Heart left ventricle (tissue), 13 donors: ENCODE measurements around the gene ALS2CL.

Experiments used
- POLR2A ChIP-seq, 2 donors: fragments of 450-650 bp; IDR thresholded peaks; one replicate each; pipeline ENCODE4 v1.6.1; 2017; ENCODE audit warnings: antibody characterized with exemption in 2 of 2, mild to moderate bottlenecking in 2 of 2, moderate library complexity in 2 of 2
- TF ChIP-seq, protein P1 (sequence below), 12 donors: fragments of 200-600 bp; sonication (generic) in 4 of 12; IDR thresholded peaks; one replicate each; pipeline versions ENCODE4 v1.5.0 to v1.8.0; 2018 to 2022; ENCODE audit warnings: antibody characterized with exemption in 12 of 12, mild to moderate bottlenecking in 5 of 12
- donor health status: ischemic (EF 13 %, LVEDD 7.1; RV severe dilation, severe dysfunction).
- donor health status: DM: no; HTN: yes; CAD: no.
- donor health status: DM: no; HTN: no; CAD: no.
- donor health status: ischemic (EF 25% LVEDD 6.9; RV normal size, moderate dysfunction).
- donor health status: ischemic (EF 25% LVEDD 5.7; RV mildly dilated, moderate dysfunction).
- donor health status: ischemic (EF 35%, LVEDD 5.7; RV mildly dilated, moderate dysfunction).
- donor health status: nonischemic (EF 11% LVEDD 7.7; RV severe dilation, severe dysfunction).
- donor health status: DM: yes; HTN: yes; CAD: no.
- donor health status: PGD.
- donor health status: ischemic (EF 29% LVEDD 5.4; RV normal size, mild dysfunction).
- donor health status: nonischemic (EF 23%, LVEDD 6.1; RV moderate dilation, normal function).

DNA sequence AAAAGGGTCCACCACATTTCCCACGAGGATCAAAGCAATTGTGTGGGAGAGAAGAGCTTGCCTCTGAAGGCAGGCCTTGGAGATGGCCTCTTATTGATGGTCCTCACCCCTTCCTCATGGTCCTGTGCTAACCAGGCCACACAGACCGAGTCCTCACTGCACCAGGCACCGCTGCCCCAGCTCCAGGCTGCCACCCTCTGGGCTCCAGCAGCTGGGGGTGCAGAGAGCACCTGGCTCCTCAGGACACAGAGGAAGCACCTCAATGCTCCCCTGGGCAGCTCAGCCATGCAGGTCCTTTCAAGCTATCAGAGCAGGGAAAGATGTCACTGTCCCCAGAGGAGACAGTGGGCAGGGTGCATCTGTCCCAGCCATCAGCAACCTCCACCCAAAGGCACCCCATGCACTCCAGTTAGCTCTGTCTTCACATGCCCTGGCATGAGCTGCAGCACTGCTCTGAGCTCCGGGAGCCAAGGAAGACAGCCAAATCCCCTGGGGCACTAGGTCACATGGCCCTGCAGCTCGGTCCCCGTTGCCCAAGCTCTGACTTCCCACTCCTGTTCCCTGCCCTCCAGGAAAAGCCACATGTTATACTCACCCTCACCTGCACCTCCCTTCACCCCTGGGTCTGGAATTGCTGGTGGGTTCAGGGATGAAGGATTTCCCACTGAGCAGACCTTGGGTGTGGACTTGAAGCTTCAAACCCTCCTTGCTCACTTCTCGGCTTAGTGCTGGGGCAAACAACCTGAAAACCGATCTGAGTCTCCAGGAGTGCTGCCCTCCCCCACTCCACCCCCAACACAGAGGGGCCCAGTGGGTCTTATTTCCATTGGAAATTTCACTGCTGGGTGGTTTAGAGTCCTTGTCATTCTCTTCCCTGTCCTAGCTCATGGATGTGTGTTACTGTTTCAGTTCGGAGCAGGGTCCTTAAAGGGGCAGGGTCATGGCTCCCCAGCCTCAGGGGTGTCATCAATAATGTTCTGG, 32.6 kb downstream of the ALS2CL start:
- TF ChIP-seq, protein P1, sequence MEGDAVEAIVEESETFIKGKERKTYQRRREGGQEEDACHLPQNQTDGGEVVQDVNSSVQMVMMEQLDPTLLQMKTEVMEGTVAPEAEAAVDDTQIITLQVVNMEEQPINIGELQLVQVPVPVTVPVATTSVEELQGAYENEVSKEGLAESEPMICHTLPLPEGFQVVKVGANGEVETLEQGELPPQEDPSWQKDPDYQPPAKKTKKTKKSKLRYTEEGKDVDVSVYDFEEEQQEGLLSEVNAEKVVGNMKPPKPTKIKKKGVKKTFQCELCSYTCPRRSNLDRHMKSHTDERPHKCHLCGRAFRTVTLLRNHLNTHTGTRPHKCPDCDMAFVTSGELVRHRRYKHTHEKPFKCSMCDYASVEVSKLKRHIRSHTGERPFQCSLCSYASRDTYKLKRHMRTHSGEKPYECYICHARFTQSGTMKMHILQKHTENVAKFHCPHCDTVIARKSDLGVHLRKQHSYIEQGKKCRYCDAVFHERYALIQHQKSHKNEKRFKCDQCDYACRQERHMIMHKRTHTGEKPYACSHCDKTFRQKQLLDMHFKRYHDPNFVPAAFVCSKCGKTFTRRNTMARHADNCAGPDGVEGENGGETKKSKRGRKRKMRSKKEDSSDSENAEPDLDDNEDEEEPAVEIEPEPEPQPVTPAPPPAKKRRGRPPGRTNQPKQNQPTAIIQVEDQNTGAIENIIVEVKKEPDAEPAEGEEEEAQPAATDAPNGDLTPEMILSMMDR (IDR thresholded peaks at IDR 0.05), result peak in 2 of 12 donors; percentile 15 to 17
- TF ChIP-seq POLR2A (IDR thresholded peaks at IDR 0.05), result no peak
